Stimulated activated naive CD8-positive, alpha-beta T cell treated with anti-CD3 and anti-CD28 coated beads, Interleukin-15, Interleukin-2, amounts not matched to agents 100 U/mL and 50 U/mL, for 24 hours (primary cell): ENCODE measurements around the gene ATP8B1.

ENCODE experiments used
- ATAC-seq: fragments of 150-1000 bp; cut with Tn5 transposase; one replicate; pipeline ENCODE4 v1.10.0; 2021
- DNase-seq: peaks from one replicate; pipeline ENCODE4 v3.0.0; 2021

The ATP8B1 gene

GRCh38 chr18:57618910-57619309 is 184.2 kb downstream of the ATP8B1 start:
- ATAC-seq, result no peak

DNA sequence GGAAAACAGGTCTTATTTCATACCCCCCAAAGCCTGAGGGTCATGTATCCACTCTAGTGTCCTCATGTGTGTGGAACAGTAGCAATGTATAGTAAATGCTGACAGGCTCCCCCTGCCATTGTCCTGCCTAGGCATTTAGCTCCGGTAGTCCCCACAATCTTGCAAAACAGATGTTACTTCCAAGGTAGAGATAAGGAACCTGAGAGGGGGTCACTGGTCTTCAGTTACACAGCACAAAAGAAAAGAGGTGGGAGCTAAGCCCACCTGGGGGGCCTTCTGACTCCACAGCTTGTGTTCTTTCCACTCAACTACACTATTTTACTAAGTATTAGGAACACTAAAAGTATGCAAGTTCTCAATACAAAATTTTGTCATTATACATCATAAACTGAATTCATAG is 199.2 kb downstream of the ATP8B1 start:
- ATAC-seq (no peak), DNase-seq (no peak)

More at GRCh38 chr18:57618910-57619309, 184.2 kb downstream of the ATP8B1 start:
- no peak for DNase-seq
